GM20000 (cell line): ENCODE measurements around the gene RGMB.

ENCODE experiments used
- DNase-seq: peaks from one replicate; pipeline ENCODE4 v3.0.0; 2012; ENCODE audit warnings: low spot score
- CTCF ChIP-seq: IDR thresholded peaks from 2 replicates; pipeline ENCODE4 v1.5.1; 2012; ENCODE audit warnings: mild to moderate bottlenecking, control low read depth; ENCODE audit errors: extremely low read depth, missing control alignments

Gene RGMB

GRCh38 chr5:98839469-98840383 is 66.3 kb downstream of the RGMB start:
- TF ChIP-seq CTCF: no peak
- peak; percentile 46 for DNase-seq

- no peak for DNase-seq
- no peak for TF ChIP-seq CTCF
Measured at GRCh38 chr5:98840946-98841345, 67.5 kb downstream of the RGMB start.

GRCh38 chr5:98843481-98843880 is 70.0 kb downstream of the RGMB start:
- DNase-seq: no peak
- no peak for TF ChIP-seq CTCF

- no peak for DNase-seq
- no peak for TF ChIP-seq CTCF
Measured at GRCh38 chr5:98844865-98845264, 71.4 kb downstream of the RGMB start.

GRCh38 chr5:98845878-98846277 is 72.4 kb downstream of the RGMB start:
- no peak for TF ChIP-seq CTCF
- no peak for DNase-seq
